ENCODE data around the gene NUMB. TPM values are rescaled to one million over a fixed set of nuclear protein-coding genes. Genes with fewer than 3 reads are reported as not detected.

NUMB gene
- total RNA-seq, 1 donor from 2014 or later = 54.8 TPM

DNA sequence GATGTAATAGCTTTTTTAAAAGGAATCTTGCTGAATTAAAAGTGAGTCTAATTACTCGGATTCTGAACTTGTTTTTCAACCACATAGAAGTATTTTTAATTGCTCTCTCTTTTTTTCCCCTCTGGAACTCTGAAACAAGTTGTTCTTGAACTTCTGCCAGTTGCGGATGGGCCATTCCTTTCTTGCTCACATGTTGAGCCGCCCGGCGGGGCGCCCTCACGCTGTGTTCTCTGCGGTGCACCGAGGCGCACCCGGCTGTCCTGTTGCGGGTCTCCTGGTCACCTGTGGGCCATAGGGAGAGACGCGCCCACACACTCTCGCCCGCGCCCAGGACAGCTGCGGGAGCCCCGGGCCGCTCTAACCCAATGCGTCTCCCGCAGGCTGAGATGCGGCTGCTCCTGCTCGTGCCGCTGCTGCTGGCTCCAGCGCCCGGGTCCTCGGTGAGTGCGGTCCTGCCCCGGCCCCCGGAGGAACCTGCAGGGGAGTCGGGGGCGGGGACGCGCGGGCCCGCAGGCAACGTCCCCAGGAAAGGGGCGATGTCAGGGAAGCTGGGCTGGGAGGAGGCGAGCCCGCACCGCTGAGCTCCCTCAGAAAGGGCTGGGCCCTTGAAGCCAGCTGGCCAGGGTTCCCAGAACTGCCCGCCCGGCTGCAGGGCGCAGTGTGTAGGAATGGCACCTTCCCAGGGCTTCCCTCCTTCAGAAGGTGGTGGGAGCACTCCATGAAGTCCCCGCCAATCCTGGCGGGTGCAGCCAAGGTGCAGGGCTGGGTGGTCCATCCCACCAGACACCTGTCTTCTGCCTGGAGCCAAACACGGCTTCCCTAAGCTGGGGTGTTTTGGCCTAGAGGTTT, 218.7 kb downstream of the NUMB start:
- no peaks in the 10 kb centered on the region for H3K36me3 Mint-ChIP-seq (ENCODE audit: low read depth)
- DNase-seq = no peak
- peaks cover 76% of the 10 kb centered on the region for H3K27me3 Mint-ChIP-seq
- no peaks in the 10 kb centered on the region for H3K9me3 Mint-ChIP-seq
- H3K4me1 Mint-ChIP-seq = peaks cover 21% of the 10 kb centered on the region
- H3K4me3 Mint-ChIP-seq = no peak overlapping the region
- intact Hi-C loops (cut with micrococcal nuclease) = no loop called here
- H3K27ac Mint-ChIP-seq = no peak overlapping the region

DNA sequence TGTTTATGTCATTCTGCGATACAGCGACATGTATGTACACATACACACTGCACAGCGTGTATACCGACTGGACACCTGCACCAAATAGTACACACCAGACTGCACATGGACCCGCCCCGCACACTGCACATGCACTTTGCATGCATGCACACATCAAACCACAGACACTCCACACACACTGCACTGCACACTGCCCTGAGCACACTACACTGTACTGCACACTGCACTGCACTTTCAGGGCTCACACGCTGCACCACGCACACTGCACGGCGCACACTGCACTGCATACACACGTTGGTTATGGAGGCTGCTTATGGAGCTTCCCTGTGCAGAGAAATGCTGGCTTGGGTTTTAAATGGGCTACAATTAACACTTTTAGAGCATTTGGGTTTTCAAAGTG, 219.4 kb downstream of the NUMB start:
- Mint-ChIP-seq H3K36me3 (ENCODE audit: low read depth) (no peaks in the 10 kb centered on the region), H3K4me3 (no peak overlapping the region), H3K4me1 (peaks cover 21% of the 10 kb centered on the region), H3K27ac (no peak overlapping the region), H3K27me3 (peaks cover 78% of the 10 kb centered on the region), H3K9me3 (no peaks in the 10 kb centered on the region)
- no peak for DNase-seq
- intact Hi-C loops (cut with micrococcal nuclease) = no loop called here

DNA sequence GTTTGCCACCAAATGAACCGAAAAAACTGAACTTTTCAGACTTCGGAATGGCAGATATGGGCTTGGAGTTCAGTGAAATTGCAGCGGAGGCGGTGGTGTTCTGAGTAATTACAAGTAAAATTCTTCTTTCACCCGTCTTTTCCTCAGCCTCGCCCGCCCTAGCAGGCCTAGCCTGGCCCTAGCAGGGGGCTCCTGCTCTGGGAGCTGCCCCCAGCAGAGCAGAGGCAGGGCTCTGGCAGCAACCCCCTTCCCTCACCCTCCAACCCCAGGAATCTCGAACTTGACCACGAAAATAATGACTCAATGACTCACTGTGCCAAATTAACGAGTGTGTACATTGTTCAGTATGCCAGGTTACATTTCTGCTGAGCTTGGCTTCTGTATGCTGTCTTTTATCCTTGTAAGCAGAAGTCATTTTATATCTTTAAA, 219.9 kb downstream of the NUMB start:
- peaks cover 78% of the 10 kb centered on the region for H3K27me3 Mint-ChIP-seq
- no peaks in the 10 kb centered on the region for H3K36me3 Mint-ChIP-seq (ENCODE audit: low read depth)
- H3K4me1 Mint-ChIP-seq = peaks cover 18% of the 10 kb centered on the region
- intact Hi-C loops (cut with micrococcal nuclease) = no loop called here
- peak overlapping the region; percentile 43 for H3K4me3 Mint-ChIP-seq
- no peak overlapping the region for H3K27ac Mint-ChIP-seq
- H3K9me3 Mint-ChIP-seq = no peaks in the 10 kb centered on the region
- DNase-seq = no peak

DNA sequence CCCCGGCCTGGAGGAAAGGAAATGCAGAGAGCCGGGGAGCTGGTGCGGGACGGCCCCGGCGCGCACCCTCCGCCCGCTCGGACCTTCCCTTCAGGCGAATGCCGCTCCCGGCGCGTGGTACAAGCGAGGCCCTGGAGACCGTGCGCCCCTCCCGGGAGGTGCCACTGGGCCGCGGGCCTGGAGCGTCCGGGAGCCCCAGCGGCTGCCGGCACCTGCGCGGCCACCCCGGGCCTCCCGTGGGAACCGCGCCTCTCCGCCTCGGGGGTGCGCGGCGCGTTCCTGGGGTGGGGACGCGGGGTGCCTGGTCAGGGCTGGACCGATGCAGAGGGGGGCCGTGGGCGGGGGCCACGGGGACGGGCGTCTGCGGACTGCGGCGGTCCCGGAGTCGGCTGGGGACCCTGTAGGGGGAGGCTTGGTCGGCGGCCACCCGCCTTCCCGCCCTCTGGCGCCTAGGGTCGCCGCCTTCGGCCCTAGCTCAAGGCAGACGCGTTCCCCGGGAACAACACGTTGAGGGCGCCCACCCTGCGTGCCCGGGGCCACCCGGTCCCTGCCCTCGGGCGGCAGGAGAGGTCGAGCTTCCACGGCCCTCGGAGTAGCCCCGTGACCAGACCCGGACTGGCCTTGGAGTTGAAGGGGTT, 220.4 kb downstream of the NUMB start:
- no peak for DNase-seq
- Mint-ChIP-seq H3K9me3 (no peaks in the 10 kb centered on the region), H3K36me3 (ENCODE audit: low read depth) (no peaks in the 10 kb centered on the region), H3K4me3 (peak overlapping the region; percentile 43), H3K27me3 (peaks cover 79% of the 10 kb centered on the region), H3K27ac (no peak overlapping the region), H3K4me1 (peaks cover 15% of the 10 kb centered on the region)
- intact Hi-C loops (cut with micrococcal nuclease) = no loop called here

DNA sequence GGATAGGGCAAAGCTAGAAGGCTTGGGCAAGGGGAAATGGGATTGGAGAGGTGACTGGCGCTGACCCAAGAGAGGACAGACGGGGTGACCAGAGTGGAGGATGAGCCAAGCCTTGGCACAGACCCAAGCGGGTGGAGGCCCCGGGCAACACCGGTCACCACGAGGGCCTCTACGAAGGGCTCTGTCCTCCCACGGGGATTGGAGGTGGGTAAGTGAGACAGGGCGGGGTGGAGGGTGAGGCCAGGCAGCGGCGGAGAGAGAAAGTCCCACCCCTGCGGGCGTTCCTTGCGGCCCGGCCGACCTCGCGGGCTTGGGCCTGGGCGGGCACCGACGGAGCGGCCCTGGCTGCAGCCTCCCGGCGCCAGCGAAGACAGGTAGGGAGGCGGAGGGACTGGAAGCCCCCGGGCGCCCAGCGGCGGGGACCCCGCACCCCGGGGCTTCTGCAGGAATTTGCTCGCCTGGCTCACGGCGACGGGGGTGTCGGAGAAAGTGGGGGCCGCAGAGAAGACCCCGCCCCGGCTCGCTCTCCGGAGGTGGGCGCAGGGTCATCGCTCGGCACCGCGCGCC, 221.0 kb downstream of the NUMB start, which contains the start of gene PAPLN:
PAPLN (plus strand) TSS at position 288 of the 567 bp plus-strand sequence. CDS start 2,273 bp downstream, outside the sequence.
- H3K27me3 Mint-ChIP-seq = peaks cover 79% of the 10 kb centered on the region
- no peak within 1 kb of the TSS for H3K27ac Mint-ChIP-seq
- H3K36me3 Mint-ChIP-seq (ENCODE audit: low read depth) = no peaks in the 10 kb centered on the region
- no peaks in the 10 kb centered on the region for H3K9me3 Mint-ChIP-seq
- DNase-seq = no peak
- H3K4me3 Mint-ChIP-seq = peak within 1 kb of the TSS; percentile 57
- intact Hi-C loops (cut with micrococcal nuclease) = no loop called here
- peaks cover 11% of the 10 kb centered on the region for H3K4me1 Mint-ChIP-seq

DNA sequence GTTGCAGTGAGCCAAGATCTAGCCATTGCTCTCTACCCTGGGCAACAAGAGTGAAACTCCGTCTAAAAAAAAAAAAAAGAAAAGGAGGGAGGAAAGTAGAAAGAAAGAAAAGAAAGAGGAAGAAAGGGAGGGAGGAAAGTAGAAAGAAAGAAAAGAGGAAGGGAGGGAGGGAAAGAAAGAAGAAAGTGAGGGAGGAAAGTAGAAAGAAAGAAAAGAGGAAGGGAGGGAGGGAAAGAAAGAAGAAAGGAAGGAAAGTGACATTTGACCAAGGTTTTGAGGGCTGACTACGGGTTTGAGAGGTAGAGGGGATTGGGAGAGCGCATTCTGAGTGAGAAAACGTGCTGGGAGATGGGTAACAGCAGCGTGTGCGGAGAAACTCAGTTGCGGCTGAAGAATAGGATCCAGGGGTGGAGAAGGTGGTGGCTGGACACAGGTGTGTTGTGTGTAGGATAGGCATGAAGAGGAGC, 221.6 kb downstream of the NUMB start:
- intact Hi-C loops (cut with micrococcal nuclease) = no loop called here
- Mint-ChIP-seq H3K27ac (no peak overlapping the region), H3K4me3 (peak overlapping the region; percentile 57), H3K9me3 (no peaks in the 10 kb centered on the region), H3K27me3 (peaks cover 76% of the 10 kb centered on the region), H3K4me1 (peaks cover 11% of the 10 kb centered on the region), H3K36me3 (ENCODE audit: low read depth) (no peaks in the 10 kb centered on the region)
- no peak for DNase-seq

DNA sequence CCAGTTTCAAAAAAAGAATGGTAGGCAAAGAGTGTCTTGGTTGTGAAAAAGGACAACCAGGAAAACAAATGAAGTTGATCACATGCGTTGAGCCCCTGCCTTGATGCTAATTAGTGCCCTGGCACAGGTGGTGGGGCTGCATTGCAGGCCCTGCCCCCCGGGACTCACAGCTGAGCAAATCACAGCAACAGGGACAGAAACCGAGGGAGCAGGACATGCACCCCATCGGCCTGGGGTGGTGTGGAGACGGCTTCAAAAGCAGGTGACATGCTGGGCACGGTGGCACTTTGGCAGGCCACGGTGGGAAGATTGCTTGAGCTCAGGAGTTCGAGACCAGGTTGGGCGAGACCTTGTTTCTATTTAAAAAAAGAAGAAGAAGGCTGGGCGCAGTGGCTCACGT, 222.2 kb downstream of the NUMB start:
- DNase-seq = no peak
- H3K36me3 Mint-ChIP-seq (ENCODE audit: low read depth) = no peaks in the 10 kb centered on the region
- H3K27ac Mint-ChIP-seq = no peak overlapping the region
- intact Hi-C loops (cut with micrococcal nuclease) = no loop called here
- peaks cover 73% of the 10 kb centered on the region for H3K27me3 Mint-ChIP-seq
- peaks cover 11% of the 10 kb centered on the region for H3K4me1 Mint-ChIP-seq
- no peaks in the 10 kb centered on the region for H3K9me3 Mint-ChIP-seq
- H3K4me3 Mint-ChIP-seq = peak overlapping the region; percentile 17

DNA sequence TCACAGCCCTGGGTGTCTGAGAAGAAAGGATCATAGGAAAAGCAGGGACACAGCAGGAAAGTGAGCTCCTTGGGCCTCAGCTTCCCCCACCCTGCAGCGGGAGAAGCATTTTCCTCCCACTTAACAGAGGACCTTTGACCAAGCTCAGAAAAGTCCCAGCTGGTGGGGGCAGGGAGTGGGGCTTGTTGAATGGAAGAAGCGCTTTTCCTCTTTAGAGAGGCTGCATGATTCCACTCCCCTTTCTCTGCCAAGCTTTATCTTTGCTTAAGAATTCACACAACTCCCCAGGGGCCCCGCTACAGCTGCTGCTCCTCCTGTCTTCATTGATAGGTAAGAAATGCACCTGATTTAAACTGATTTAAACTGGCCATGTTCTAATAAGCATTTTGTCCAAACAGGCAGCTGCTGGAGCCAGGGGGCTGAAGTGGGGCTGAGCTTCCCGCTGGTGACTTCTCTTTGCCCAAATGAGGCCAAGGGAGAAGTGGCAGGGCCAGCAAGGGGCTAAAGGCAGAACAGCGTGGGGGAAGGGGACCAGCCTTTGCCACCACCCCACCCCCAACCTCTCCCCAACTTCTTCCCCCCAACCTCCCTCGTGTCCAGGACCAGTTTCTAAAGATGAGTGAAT, 222.7 kb downstream of the NUMB start:
- Mint-ChIP-seq H3K27me3 (peaks cover 68% of the 10 kb centered on the region), H3K4me1 (peaks cover 11% of the 10 kb centered on the region), H3K9me3 (no peaks in the 10 kb centered on the region), H3K4me3 (no peak overlapping the region), H3K36me3 (ENCODE audit: low read depth) (no peaks in the 10 kb centered on the region), H3K27ac (no peak overlapping the region)
- no peak for DNase-seq
- intact Hi-C loops (cut with micrococcal nuclease) = no loop called here

DNA sequence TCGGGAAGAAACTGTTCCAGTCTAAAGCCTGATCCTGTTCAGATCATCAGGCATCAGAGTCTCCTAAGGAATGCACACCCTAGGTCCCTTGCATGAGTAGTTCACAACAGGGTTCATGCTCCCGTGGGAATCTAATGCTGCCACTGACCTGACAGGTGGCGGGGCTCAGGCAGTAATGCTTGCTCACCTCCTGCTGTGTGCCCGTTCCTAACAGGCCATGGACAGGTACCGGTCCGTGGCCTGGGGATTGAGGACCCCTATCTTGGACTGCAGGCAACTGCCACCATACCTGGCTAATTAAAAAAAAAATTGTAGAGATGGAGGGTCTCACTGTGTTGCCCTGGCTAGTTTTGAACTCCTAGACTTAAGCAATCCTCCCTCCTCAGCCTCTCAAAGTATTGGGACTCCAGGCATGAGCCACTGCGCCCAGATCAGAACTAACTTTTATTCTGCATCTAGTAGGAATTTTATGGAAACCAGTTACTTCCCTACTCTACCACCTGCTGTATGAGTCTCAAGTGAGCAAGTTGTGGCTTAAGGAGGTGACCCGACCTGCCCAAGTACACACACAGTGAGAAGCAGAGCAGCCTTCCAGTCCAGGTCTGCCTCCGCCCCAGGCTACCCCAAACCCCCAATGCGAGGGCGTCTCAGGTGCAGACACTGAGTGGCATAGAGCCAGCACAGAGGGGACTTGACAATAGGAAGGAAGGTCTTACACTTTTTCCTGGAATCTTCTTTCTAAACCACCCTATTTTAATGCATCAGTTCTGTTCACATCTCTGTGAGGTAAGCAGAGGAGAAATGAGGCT, 223.6 kb downstream of the NUMB start:
- DNase-seq = no peak
- Mint-ChIP-seq H3K4me1 (peaks cover 11% of the 10 kb centered on the region), H3K27ac (no peak overlapping the region), H3K36me3 (ENCODE audit: low read depth) (no peaks in the 10 kb centered on the region), H3K4me3 (no peak overlapping the region), H3K27me3 (peaks cover 62% of the 10 kb centered on the region), H3K9me3 (no peaks in the 10 kb centered on the region)
- intact Hi-C loops (cut with micrococcal nuclease) = no loop called here

DNA sequence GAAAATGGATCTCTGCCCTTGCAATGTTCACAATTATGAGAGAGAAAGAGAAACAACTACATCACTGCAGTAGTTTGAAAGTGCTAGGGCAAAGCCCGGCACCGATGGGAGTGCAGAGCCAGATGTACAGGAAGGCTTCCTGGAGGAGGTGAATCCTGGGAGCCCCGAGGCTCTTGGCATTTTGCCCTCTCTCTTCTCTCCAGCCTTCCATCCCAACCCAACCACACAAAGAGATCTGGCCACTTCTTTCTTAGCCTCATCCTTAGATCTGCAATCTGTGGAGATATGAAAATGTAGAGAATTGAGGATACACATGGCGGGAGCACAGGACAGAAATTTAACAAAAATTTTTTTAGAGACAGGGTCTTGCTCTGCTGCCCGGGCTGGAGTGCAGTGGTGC, 224.3 kb downstream of the NUMB start:
- DNase-seq = no peak

DNA sequence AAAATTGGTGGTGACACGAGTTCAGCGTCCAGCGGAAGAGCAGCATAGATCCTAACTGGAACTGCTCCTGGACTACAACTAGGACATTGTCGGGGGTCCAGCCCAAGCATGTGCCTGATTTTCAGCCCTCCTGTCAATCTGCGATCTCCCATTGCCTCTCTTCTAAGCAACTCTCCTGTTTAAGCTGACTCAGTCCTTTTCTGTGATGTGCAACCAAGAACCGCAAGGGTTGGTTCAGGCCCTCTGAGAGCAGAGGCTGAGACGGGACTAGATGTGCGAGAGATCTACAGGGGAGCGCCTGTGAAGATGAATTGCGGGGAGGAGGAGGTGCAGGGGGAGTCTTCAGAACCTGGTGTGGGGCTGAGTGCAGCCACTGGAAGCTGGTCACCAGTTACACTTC, 224.8 kb downstream of the NUMB start:
- DNase-seq = no peak
- Mint-ChIP-seq H3K4me3 (no peak overlapping the region), H3K27ac (no peak overlapping the region), H3K36me3 (ENCODE audit: low read depth) (no peaks in the 10 kb centered on the region), H3K27me3 (peaks cover 53% of the 10 kb centered on the region), H3K4me1 (peaks cover 11% of the 10 kb centered on the region), H3K9me3 (no peaks in the 10 kb centered on the region)
- intact Hi-C loops (cut with micrococcal nuclease) = no loop called here

More for the DNA sequence above, 224.3 kb downstream of the NUMB start:
- no peak overlapping the region for H3K4me3 Mint-ChIP-seq
- no peaks in the 10 kb centered on the region for H3K36me3 Mint-ChIP-seq (ENCODE audit: low read depth)
- intact Hi-C loops (cut with micrococcal nuclease) = no loop called here
- no peaks in the 10 kb centered on the region for H3K9me3 Mint-ChIP-seq
- H3K27ac Mint-ChIP-seq = no peak overlapping the region
- peaks cover 57% of the 10 kb centered on the region for H3K27me3 Mint-ChIP-seq
- H3K4me1 Mint-ChIP-seq = peaks cover 11% of the 10 kb centered on the region

DNA sequence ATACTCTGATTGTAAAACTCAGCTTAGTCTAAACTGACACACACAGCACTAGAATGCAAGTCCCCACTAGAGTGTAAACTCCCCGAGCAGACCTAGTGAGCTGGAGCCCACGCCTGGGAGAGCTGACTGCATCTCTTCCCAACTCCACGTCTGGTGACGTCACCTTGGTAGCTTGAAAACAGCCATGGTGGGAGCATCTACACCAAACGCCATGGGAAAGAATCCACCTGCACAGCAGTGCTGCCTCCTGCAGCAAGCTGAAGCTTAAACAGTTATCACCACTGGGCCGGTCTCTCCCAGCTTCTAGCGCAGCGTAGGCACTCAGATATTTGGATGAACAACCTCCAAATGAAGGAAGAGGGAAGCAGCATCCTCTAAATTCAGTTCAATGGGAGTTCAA, 225.4 kb downstream of the NUMB start:
- H3K4me3 Mint-ChIP-seq = no peak overlapping the region
- intact Hi-C loops (cut with micrococcal nuclease) = no loop called here

More for the DNA sequence above, 225.4 kb downstream of the NUMB start:
- H3K9me3 Mint-ChIP-seq = no peaks in the 10 kb centered on the region
- H3K36me3 Mint-ChIP-seq (ENCODE audit: low read depth) = no peaks in the 10 kb centered on the region
- peaks cover 9% of the 10 kb centered on the region for H3K4me1 Mint-ChIP-seq
- H3K27me3 Mint-ChIP-seq = peaks cover 49% of the 10 kb centered on the region
- no peak overlapping the region for H3K27ac Mint-ChIP-seq
- DNase-seq = no peak
